MV-4-11 (cell line): ENCODE measurements around the gene DPPA3.
A peak's percentile ranks its signal among the peaks of the same experiment; 100 is the strongest.
"Not testable (repeated sequence)": the region's sequence is repeated elsewhere in the genome, so short reads cannot be mapped to it uniquely, and the experiment has no call there.

Experiments used
- DNase-seq: peaks from one replicate; lab custom pipeline; 2025; lab: John Stamatoyannopoulos, UW

DPPA3 gene

GRCh38 chr12:7730984-7731383, 19.8 kb downstream of the DPPA3 start:
- not testable (repeated sequence) for DNase-seq

- DNase-seq = no peak
Measured at GRCh38 chr12:7731486-7731885, 20.3 kb downstream of the DPPA3 start.

GRCh38 chr12:7732993-7733392, 21.8 kb downstream of the DPPA3 start:
- DNase-seq = no peak

GRCh38 chr12:7747246-7747645, 36.0 kb downstream of the DPPA3 start, which contains the start of gene CLEC4C:
Gene CLEC4C (minus strand): TSS chr12:7747375. CDS start chr12:7747348, 27 bp downstream.
- DNase-seq = peak; percentile 55

GRCh38 chr12:7748852-7749251, 37.6 kb downstream of the DPPA3 start:
- DNase-seq = no peak

GRCh38 chr12:7749442-7749841, 38.2 kb downstream of the DPPA3 start:
- DNase-seq = peak; percentile 26

GRCh38 chr12:7750350-7750749, 39.1 kb downstream of the DPPA3 start:
- no peak for DNase-seq

- DNase-seq = peak; percentile 49
Measured at GRCh38 chr12:7751394-7751793, 40.2 kb downstream of the DPPA3 start.

GRCh38 chr12:7751941-7752922, 41.0 kb downstream of the DPPA3 start:
- peak; percentile 86 for DNase-seq

- not testable (repeated sequence) for DNase-seq
Measured at GRCh38 chr12:7755668-7756067, 44.4 kb downstream of the DPPA3 start.

- no peak for DNase-seq
Measured at GRCh38 chr12:7756993-7757392, 45.8 kb downstream of the DPPA3 start.

GRCh38 chr12:7758766-7759140, 47.5 kb downstream of the DPPA3 start:
- DNase-seq = no peak
